ENCODE results near the gene PFN4.
"Not testable (repeated sequence)": the region's sequence is repeated elsewhere in the genome, so short reads cannot be mapped to it uniquely, and the experiment has no call there.

GRCh38 chr2:24100732-24101131, 22.4 kb downstream of the PFN4 start:
- not testable (repeated sequence) for TF ChIP-seq CTCF (IDR thresholded peaks at IDR 0.05); POLR2A (IDR thresholded peaks at IDR 0.05; ENCODE audit: low read length); EP300 (IDR thresholded peaks at IDR 0.05); RCOR1 (IDR thresholded peaks at IDR 0.05; ENCODE audit: low read depth, low read length); RNF2 (IDR thresholded peaks at IDR 0.05; ENCODE audit: borderline replicate concordance, low read depth)
